Measurements from ENCODE around the gene FLVCR2. TPM values are rescaled to one million over a fixed set of nuclear protein-coding genes. Genes with fewer than 3 reads are reported as not detected.

The FLVCR2 gene
- total and polyA plus RNA-seq, 2 donors from 2014 or later, result 7.1 to 17.0 TPM

- Histone ChIP-seq H3K9me3 (ENCODE audit: control insufficient read depth in 2 of 3, insufficient read depth in 1 of 3, low read length in 3 of 3) (no peaks in the 10 kb centered on the region), H3K9ac (ENCODE audit: low read length in 3 of 3) (no peak overlapping the region), H3K4me3 (ENCODE audit: low read length in 3 of 3) (no peak overlapping the region), H3K27me3 (ENCODE audit: control insufficient read depth, insufficient read depth, low read length) (no peaks in the 10 kb centered on the region), H3K4me1 (ENCODE audit: control insufficient read depth in 2 of 3, insufficient read depth in 2 of 3, low read depth in 1 of 3, low read length in 3 of 3) (no peaks in the 10 kb centered on the region), H3K27ac (ENCODE audit: low read depth in 2 of 2, low read length in 2 of 2) (no peak overlapping the region), H3K36me3 (ENCODE audit: control insufficient read depth in 2 of 3, insufficient read depth in 3 of 3, low read length in 3 of 3) (peaks cover 2 to 7% (median 6%) of the 10 kb centered on the region in 3 donors)
- intact Hi-C loops (cut with DNase I), result no loop called here
- DNase-seq, result no peak
- no peak for TF ChIP-seq CTCF (IDR thresholded peaks at IDR 0.05; ENCODE audit: borderline replicate concordance, extremely low read depth, insufficient read depth)
- no peak for FAIRE-seq
Measured at GRCh38 chr14:75667099-75667765, 88.8 kb downstream of the FLVCR2 start.

GRCh38 chr14:75672605-75673192, 94.3 kb downstream of the FLVCR2 start:
- H3K36me3 ChIP-seq (ENCODE audit: control insufficient read depth in 2 of 3, insufficient read depth in 3 of 3, low read length in 3 of 3), result peaks cover 2 to 7% (median 6%) of the 10 kb centered on the region in 3 donors
- TF ChIP-seq CTCF (IDR thresholded peaks at IDR 0.05; ENCODE audit: borderline replicate concordance, extremely low read depth, insufficient read depth), result no peak
- H3K4me3 ChIP-seq (ENCODE audit: low read length in 3 of 3), result no peak overlapping the region
- H3K27me3 ChIP-seq (ENCODE audit: control insufficient read depth, insufficient read depth, low read length), result no peaks in the 10 kb centered on the region
- DNase-seq (no peak), FAIRE-seq (no peak)
- H3K4me1 ChIP-seq (ENCODE audit: control insufficient read depth in 2 of 3, insufficient read depth in 2 of 3, low read depth in 1 of 3, low read length in 3 of 3), result no peaks in the 10 kb centered on the region
- intact Hi-C loops (cut with DNase I), result no loop called here
- H3K9ac ChIP-seq (ENCODE audit: low read length in 3 of 3), result no peak overlapping the region
- H3K9me3 ChIP-seq (ENCODE audit: control insufficient read depth in 2 of 3, insufficient read depth in 1 of 3, low read length in 3 of 3), result no peaks in the 10 kb centered on the region
- no peak overlapping the region for H3K27ac ChIP-seq (ENCODE audit: low read depth in 2 of 2, low read length in 2 of 2)

GRCh38 chr14:75673345-75674035, 95.1 kb downstream of the FLVCR2 start:
- intact Hi-C loops (cut with DNase I), result no loop called here
- Histone ChIP-seq H3K9me3 (ENCODE audit: control insufficient read depth in 2 of 3, insufficient read depth in 1 of 3, low read length in 3 of 3) (no peaks in the 10 kb centered on the region), H3K4me3 (ENCODE audit: low read length in 3 of 3) (no peak overlapping the region), H3K36me3 (ENCODE audit: control insufficient read depth in 2 of 3, insufficient read depth in 3 of 3, low read length in 3 of 3) (peaks cover 2 to 7% (median 6%) of the 10 kb centered on the region in 3 donors), H3K27ac (ENCODE audit: low read depth in 2 of 2, low read length in 2 of 2) (no peak overlapping the region), H3K9ac (ENCODE audit: low read length in 3 of 3) (no peak overlapping the region), H3K4me1 (ENCODE audit: control insufficient read depth in 2 of 3, insufficient read depth in 2 of 3, low read depth in 1 of 3, low read length in 3 of 3) (no peaks in the 10 kb centered on the region), H3K27me3 (ENCODE audit: control insufficient read depth, insufficient read depth, low read length) (no peaks in the 10 kb centered on the region)
- no peak for DNase-seq
- TF ChIP-seq CTCF (IDR thresholded peaks at IDR 0.05; ENCODE audit: borderline replicate concordance, extremely low read depth, insufficient read depth), result no peak
- FAIRE-seq, result no peak
